NCI-H2196 (cell line): ENCODE measurements around the gene PRKCZ.

ENCODE experiments used
- DNase-seq: peaks from one replicate; lab custom pipeline; 2025; ENCODE audit not compliant: unreplicated experiment; lab: John Stamatoyannopoulos, UW

The PRKCZ gene

DNA sequence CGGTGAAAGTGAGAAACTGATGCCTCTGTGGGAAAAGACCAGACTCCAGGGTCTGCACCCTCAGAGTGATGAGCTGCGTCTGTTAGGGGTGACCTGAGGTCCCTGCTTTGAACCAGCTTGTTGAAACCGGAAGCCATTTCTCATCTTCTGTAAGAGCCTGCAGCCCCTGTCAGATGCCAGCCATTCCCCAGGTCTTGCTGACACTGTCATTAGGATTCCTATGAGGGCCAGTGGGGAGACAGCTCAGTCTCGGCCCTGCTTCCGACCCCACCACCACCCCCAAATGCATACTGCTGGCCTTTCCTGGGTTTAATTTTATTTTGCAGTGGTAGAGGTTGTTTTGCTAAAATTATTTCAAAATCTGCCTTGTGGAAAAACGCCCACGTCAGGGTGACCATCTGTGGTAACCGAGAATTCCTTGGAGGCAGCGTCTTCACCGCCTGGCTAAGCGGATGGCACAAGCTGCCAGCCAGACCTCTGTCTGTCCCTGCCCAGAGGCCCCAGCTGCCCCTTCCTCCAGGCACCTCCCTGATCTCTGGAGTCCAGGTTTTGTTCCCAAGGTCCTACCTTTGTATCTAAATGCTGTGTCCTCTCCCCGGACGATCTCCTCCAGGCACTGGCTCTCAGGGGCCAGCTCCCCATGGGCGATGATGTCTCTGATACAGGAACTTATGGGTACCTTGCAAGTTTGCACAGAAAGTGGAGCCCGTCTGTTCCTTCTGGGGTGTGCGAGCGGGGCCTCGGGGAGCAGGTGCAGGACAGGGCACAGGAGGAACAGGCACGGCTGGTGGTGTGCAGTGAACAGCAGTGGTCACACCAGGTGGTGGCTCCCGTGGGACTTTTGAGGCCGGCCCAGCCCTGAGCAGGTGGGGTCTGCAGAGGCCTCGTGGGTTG is 49.9 kb downstream of the PRKCZ start:
- DNase-seq: no peak

DNA sequence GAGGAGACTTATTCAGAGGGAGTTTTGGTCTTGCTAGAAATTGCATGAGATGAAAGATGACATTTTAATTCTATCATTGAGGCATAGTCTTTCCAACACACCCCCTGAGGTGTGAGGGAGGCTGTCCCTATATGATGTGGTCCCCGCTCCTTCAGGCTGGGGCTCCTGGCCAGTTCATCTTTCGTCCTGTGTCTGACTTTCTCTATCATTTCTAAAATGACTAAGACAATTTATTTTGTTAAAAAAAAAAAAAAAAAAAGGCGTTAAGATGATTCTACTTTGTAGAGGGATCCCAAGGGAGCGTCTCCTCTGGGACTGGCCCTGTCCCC is 50.5 kb downstream of the PRKCZ start:
- no peak for DNase-seq

DNA sequence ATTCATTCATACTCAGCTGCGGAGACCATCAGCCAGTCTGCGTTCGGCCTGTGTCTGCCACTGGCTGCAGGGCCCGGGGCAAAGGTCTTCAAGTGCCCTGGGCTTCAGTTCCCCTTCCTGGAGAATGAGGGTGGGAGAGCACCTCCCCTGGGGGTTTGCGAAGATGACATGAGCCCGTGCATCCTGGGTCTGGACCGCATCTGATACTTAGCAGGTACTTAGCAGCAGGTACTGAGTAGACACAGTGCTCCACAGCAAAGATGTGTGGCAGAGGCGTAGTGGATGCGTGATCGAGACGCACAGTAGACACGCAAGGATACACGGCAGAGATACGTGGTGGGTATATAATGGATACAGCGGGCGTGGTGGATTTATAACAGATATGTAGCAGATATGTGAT is 51.3 kb downstream of the PRKCZ start:
- DNase-seq: no peak

DNA sequence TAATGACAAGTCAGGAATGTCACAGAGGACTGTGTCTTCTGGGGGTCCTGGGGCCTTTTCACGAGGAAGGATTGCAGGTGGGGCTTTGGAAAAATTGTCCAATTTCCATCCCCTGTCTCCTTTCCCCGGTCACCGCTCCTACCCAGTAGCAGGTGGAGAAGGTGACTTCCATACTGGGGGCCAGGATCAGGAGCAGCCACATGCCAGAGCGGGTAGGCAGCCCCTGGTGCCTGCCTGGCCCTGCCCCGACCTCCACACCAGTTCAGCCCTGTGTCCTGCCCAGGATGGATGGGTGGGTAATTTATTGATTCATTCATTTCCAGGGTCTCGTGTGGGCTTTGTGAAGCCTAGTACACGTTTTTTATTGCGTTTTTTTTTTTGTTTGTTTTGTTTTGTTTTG is 51.7 kb downstream of the PRKCZ start:
- no peak for DNase-seq

DNA sequence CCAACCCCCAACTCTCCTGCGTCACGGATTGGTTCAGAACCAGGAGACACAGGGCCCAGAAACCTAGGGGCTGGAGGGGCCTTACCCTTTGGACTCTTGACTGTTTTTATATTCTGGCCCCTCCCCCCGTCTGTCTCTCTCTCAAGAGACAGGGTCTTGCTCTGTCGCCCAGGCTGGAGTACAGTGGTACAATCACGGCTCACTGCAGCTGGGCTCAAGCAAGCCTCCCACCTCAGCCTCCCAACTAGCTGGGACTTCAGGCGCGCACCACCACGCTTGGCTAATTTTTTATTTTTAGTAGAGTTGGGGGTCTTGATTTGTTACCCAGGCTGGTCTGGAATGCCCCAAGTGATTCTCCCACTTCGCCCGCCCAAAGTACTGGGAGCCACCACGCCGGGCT is 52.5 kb downstream of the PRKCZ start:
- no peak for DNase-seq

DNA sequence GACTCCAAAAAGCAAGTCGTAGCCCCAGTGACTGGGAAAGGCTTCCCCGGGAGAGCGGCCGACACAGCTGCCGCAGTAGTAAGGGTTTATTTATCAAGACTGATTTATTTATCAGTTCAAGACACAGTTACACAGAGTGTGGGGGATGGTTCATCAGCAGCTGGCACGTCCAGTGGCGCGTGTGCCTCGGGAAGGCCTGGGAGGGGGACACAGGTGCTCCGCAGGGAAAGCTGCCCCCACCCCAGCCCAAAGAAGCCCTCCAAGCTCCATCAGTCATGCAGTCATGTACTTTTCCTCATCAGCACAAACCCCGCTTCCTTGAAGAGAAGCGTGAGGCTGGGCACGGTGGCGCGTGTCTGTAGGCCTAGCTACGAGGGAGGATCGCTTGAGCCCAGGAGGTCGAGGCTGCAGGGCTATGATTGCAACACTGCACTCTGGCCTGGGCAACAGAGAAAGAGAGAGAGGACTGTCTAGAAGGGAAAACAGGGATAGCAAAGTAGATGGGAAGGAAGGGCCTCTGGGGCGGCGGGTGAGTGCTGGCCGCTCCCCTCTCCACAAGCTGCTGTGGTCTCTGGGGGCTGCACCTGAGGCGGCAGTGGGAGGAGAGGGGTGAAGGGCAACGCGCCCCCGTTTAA is 53.2 kb downstream of the PRKCZ start:
- no peak for DNase-seq

DNA sequence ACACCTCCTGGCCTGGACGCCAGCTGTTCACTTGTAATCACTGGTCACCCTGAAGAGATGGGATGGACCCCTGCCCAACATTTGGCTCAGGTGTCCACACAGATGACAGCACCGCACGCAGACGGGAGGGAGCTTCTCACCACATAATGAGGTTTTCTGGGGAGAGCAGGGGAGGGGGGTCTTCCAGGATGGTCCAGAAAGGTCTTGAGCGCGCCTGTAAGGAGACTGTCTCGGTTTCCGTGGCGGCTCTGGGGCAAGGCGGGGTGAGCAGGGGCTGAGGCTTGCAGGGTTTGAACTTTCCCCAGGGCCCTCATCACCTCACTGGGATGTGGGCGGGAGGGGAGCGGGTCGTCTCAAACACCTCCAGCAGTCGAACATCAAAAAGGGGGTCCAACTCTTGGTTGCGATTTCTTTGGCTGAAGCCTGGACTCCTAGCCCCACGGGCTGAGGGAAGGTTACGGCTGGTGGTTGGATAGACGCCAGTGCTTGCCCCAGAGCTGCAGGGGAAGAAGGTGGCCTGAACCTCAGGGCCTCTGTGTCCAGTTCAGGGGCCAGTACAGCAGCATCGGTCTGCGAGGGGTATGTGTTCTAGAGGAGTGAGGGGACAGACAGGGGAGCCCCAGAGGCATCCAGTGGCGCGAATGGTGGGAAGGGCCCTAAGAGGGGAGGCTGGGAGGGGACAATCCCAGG is 53.8 kb downstream of the PRKCZ start:
- DNase-seq: no peak

DNA sequence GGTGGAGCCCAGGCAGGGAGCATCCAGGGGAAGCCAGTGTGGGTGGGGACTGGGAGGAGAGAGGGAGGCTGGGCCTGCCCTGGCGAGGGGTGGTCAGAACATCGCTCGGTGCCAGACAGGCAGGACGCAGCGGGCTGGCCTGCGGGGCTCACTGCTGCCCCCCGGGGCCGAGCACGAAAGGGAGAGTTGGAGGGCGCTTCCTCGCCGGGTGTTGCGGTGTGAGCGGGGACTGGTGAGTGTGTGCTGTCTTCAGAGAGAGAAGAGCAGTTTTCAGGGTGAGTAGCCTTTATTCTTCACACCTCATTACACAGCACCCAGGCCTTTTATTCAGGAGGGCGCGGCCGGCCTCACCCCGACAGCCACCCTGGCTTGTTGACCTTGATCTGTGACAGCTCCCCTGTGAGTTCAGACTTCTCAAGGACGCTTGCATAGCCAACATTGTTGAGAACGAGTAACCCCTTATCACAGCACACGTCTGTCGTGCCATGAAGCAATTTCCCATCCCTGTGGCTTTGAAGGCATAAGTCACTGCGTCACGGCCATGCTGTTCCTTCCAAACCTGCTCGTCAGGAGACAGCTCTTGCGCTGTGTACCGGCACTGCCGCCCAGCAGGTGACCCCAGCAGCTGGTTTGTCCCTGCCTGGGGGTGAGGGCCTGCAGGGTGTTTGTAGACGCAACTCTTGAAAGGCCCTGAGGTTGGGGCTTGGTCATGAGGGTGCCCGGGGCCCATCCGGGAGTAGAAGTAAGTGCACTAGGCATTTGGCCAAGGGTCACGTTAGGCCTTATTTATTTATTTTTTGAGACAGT is 54.6 kb downstream of the PRKCZ start:
- no peak for DNase-seq

DNA sequence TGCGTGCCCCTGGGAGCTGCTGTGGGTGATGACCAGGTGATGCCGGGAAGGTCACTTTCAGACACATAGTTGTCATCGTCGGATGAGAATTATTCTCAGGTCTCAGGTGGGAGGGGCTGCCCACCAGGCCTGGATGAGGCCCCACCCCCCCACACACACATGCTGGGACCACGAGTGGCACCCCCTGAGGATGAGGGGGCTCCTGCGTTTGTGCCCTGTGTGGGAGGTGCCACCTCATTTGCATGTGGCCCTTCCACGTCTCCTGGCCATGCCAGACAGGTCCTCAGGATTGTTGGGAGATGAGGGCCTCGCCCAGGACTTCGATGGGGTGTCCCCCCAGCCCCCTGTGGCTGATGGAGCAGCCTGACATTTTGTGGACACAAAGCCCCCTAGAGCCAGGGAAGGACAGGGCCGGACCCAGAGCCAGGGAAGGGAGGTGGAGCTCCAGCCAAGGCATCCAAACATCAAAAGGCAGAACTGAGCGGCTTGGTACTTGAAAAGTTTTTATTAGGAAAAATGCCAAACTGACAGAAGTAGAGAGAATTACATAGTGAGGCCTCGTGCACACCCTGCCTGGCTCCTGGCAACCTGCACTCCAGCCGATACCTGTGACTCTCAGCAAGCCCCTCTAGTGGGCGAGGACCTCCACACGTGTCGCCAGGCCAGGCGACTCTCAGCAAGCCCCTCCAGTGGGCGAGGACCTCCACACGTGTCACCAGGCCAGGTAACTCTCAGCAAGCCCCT is 55.7 kb downstream of the PRKCZ start:
- DNase-seq: no peak

DNA sequence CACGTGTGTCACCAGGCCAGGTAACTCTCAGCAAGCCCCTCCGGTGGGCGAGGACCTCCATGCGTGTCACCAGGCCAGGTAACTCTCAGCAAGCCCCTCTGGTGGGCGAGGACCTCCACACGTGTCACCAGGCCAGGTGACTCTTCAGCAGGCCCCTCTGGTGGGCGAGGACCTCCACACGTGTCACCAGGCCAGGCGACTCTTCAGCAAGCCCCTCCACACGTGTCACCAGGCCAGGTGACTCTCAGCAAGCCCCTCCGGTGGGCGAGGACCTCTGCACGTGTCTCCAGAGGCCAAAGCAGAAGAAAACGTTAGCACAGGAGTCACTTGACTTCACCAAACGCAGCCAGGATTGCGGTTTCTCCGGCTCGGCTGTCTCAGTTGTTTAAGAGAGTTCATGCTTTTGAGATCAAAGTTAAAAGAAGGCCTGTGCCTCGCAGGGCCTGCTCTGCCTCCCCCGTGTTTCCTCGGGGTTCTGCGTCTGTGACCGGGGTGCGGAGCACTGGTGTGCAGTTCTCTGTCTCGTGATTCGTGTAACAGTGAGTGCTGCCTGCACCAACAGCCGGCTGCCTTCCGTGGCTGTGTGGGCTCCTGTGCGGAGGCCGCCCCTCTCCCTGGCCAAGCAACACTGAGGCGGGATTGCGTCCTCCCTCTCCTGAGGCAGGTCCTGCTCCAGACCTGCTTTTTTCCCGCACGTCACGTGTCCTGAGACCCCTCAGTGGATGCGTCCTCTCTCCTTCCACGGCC is 56.6 kb downstream of the PRKCZ start:
- DNase-seq: no peak

DNA sequence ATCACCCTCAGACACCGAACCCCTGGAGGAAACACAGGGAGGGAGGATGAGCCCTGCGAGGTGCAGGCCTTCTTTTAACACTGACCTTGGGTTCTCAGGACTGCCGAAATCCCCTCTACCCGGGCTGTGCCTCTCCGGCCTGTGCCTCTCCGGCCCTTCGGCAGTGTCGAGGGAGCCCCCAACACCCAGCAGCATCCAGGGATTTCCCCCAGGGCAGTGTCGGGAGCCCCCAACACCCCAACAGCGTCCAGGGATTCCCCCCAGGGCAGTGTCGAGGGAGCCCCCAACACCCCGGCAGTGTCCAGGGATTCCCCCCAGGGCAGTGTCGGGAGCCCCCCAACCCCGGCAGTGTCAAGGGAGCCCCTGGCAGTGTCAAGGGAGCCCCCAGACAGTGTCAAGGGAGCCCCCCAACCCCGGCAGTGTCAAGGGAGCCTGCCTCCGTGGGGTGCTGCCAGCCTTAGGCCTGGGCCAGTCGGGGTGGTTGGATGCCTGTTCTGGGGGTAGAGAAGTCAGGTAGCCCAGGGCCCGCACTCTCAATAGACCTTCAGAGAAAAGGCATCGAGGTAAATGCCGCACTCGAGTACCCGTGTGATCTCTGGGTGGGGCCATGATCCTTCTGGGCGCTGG is 57.5 kb downstream of the PRKCZ start:
- DNase-seq: no peak

DNA sequence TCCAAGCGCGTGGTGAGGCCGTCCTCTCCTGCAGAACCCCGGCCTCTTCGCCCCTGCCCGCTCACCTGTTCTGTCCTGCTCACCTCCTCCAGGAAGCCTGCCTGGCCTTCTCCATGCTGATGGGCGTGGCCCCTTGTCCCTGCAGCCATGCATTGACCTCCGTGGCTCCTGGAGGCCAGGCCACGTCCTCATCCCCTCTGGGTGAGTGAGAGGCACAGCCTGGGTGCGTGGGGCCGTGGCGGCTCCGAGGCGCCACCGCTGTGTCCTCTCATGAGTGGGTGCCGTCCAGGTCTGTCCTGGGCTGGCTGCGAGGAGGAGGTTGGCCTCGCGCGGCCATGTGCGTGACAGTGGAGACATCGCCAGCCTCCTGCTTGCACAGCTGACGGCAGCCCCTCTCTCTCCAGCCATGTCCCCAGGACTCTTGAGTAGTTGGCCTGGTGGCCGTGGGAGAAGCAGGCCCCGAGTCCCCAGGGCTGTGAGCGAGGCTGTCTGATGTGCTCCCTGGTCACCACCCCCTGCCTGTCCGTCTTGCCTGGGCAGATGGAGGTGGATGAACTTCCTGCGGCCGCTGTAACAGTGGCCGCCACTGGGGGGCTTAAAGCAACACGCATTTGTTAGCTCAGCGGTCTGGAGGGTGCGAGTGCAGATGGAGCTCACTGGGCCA is 58.1 kb downstream of the PRKCZ start:
- peak; percentile 11 for DNase-seq

DNA sequence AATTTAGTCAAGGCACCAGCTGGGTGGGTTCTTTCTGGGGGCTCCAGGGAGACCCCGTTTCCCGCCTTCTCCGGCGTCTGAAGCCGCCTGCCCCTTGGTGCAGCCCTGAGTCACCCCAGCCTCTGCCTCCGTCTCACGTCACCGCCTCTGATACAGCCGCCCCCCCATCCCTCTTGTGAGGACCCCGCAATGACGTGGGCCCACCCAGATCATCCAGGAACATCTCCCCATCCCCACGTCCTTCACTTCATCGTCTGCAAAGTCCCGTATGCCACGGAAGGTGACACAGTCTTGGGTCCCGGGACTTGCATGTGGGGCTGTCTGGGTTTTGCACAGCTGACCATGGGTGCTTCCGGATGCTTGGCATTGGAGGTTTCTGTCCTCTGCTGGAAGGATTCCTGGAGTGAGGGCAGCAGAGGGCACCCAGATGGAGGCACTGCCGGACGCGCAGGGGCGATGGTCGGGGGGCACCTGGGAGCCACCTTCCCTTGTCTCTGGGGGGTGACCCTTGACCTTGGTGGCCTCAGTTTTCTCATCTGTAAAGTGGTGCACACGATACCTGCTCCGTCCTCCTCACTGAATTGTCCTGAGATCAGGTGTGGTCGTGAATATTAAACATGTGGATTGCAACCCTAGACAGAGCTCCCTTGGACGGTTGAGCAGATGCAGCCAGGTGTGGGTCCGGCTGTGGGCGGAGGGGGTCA is 58.8 kb downstream of the PRKCZ start:
- no peak for DNase-seq

DNA sequence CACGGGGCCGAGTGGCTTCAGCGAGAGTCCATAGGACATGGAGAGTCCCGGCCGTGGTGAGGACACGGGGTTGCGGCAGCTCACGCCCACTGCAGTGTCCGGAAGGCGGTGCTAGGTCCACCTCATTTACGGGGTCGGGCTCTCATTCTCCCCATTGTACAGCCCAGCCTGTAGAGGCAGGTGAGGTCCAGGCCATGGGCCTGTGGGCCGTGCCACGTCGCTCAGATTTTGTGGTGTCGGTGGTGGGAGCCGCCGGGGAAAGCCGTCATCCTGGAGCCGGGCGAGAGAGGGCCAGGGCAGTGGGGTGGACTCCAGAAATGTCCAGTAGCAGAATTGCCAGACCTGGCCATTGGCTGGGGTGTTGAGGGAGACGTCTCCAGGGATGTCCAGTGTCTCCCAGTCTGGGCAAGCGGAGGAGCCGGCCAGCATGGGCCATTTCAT is 59.4 kb downstream of the PRKCZ start:
- no peak for DNase-seq

DNA sequence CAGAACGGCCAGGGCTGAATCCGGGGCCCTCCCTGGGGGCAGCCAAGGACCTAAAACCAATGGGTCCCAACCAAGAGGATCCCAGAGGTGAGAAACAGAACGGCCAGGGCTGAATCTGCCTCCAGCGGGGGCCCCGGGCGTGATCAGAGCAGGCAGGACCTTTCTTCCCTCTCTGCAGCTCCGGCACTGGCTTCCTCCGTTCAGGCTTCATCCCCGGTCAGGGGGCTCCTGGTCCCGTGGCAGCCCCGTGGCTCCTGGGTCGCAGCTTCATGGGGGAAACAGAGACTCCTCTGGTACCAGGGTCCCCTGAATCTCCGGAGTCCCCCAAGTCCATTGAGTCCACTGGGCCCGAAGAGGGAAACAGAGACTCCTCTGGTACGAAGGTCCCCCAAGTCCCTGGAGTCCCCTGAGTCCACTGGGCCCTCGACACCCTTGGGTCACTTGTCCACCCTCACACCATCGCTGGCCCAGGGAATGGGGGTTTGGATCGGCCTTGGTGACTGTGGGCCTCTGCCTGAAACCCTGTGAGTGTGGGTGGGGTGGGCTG is 60.1 kb downstream of the PRKCZ start:
- no peak for DNase-seq

DNA sequence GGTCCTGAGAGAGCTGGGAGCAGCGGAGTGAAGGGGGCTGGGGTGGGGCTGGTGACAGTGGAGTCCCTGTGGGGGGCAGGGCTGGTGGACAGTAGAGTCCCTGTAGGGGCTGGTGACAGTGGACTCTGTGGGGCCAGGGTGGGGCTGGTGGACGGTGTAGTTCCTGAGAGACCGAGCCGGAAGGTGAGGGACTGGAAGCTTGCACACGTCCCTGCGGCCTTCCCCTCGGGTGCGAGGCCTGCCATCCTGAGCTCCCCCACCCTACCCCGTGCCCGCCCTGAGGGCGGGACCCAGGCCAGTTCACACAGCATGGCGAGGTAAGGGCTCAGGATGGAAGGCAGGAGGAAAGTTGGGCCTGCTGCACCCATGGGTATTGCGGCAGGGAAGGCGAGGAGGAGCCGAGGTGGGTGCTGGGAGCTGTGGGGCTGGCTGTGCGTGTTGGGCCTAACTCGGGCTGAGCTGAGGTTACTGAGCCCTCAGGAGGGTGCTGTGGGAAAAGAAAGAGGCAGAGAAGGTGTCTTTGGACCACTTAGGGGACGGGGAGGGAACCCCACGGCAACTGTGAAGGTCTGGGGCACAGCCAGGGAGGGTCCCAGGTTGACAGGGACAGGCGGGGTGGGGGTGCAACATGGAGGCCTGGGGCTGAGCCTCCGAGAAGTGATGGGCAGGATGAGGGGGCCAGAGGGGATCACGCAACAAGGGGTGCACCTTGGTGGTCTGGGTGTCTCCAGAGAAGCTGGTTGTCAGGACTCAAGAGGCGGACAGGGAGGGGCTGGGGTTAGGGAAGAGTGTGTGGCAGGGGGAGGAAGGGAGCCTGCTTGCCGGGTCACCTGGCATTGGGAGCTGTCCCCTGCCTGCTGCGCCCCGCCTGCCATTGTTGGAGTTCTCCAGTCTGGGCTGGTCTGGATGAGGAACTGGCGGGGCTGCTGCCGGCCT is 60.8 kb downstream of the PRKCZ start:
- no peak for DNase-seq

DNA sequence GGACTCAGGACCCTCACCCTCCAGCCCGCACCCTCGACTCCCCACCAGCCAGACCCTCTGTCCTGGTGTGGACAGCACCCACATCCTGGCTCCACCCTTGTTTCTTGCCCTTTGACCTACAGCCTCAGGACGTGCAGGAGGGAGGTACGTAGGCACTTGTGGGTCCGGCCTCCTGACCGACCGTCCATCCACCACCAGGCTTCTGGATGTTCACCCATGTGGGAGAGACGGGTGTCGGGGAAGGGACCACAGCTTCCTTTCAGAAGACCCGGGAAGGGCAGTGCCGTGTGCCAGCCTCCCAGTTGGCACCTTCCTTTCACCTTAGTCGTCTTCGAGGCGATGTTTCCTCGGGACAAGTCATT is 61.4 kb downstream of the PRKCZ start:
- no peak for DNase-seq
